Measurements from ENCODE around the gene LAMTOR4.

- TF ChIP-seq POLR2A (IDR thresholded peaks at IDR 0.05) (no peak), CTCF (IDR thresholded peaks at IDR 0.05) (no peak), POLR2AphosphoS5 (IDR thresholded peaks at IDR 0.05) (peak; percentile 6), EP300 (IDR thresholded peaks at IDR 0.05) (no peak)
Measured at GRCh38 chr7:100157334-100158228, 8.9 kb downstream of the LAMTOR4 start.

All from gastroesophageal sphincter (tissue), 3 donors.